Fibroblast of skin of right quadriceps (primary cell): ENCODE results near the gene HMGN3.
"Not testable (repeated sequence)": the region's sequence is repeated elsewhere in the genome, so short reads cannot be mapped to it uniquely, and the experiment has no call there.

Experiments
- DNase-seq: peaks from one replicate; pipeline ENCODE4 v3.0.0-alpha.2; 2013

The HMGN3 gene

GRCh38 chr6:79234150-79235022 is at the start of gene HMGN3:
Gene HMGN3 (minus strand): TSS chr6:79234682.
- DNase-seq, result peak; percentile 90

GRCh38 chr6:79280756-79281155 is 46.3 kb upstream of the HMGN3 start:
- DNase-seq, result no peak

GRCh38 chr6:79277109-79277508 is 42.6 kb upstream of the HMGN3 start:
- DNase-seq, result peak; percentile 3

- peak; percentile 47 for DNase-seq
These were observed 35.4 kb upstream of the HMGN3 start for GRCh38 chr6:79269877-79270276.

GRCh38 chr6:79267128-79267527 is 32.6 kb upstream of the HMGN3 start:
- no peak for DNase-seq

- no peak for DNase-seq
These were observed 31.6 kb upstream of the HMGN3 start for GRCh38 chr6:79266051-79266450.

GRCh38 chr6:79263359-79263758 is 28.9 kb upstream of the HMGN3 start:
- DNase-seq, result no peak

- DNase-seq, result no peak
These were observed 27.2 kb upstream of the HMGN3 start for GRCh38 chr6:79261666-79262065.

GRCh38 chr6:79260772-79261171 is 26.3 kb upstream of the HMGN3 start:
- no peak for DNase-seq

- peak; percentile 10 for DNase-seq
These were observed 23.1 kb upstream of the HMGN3 start for GRCh38 chr6:79257381-79258205.

- not testable (repeated sequence) for DNase-seq
These were observed 22.3 kb upstream of the HMGN3 start for GRCh38 chr6:79256770-79257169.

- DNase-seq, result not testable (repeated sequence)
These were observed 20.6 kb upstream of the HMGN3 start for GRCh38 chr6:79255086-79255485.

GRCh38 chr6:79250559-79250958 is 16.1 kb upstream of the HMGN3 start:
- DNase-seq, result no peak

GRCh38 chr6:79250107-79250514 is 15.6 kb upstream of the HMGN3 start:
- DNase-seq, result no peak

GRCh38 chr6:79249136-79249535 is 14.7 kb upstream of the HMGN3 start:
- no peak for DNase-seq

GRCh38 chr6:79246891-79247290 is 12.4 kb upstream of the HMGN3 start:
- DNase-seq, result no peak

- no peak for DNase-seq
These were observed 6.7 kb upstream of the HMGN3 start for GRCh38 chr6:79241228-79241627.

- DNase-seq, result no peak
These were observed 6.0 kb upstream of the HMGN3 start for GRCh38 chr6:79240509-79240908.

- DNase-seq, result no peak
These were observed 5.2 kb upstream of the HMGN3 start for GRCh38 chr6:79239536-79240168.

- DNase-seq, result no peak
These were observed 4.4 kb upstream of the HMGN3 start for GRCh38 chr6:79238919-79239318.

GRCh38 chr6:79236711-79237110 is 2.2 kb upstream of the HMGN3 start:
- DNase-seq, result no peak

- peak; percentile 83 for DNase-seq
These were observed 802 bp downstream of the HMGN3 start for GRCh38 chr6:79233611-79234149.
